ENCODE results near the gene PDE6C. TPM values are rescaled to one million over a fixed set of nuclear protein-coding genes. Genes with fewer than 3 reads are reported as not detected.

Gene PDE6C
- not detected for polyA plus RNA-seq (2013, experiment 1 of 4)
- not detected for polyA plus RNA-seq (2013, experiment 2 of 4)
- not detected for polyA plus RNA-seq (2013, experiment 3 of 4)
- not detected for polyA plus RNA-seq (2013, experiment 4 of 4)

DNA sequence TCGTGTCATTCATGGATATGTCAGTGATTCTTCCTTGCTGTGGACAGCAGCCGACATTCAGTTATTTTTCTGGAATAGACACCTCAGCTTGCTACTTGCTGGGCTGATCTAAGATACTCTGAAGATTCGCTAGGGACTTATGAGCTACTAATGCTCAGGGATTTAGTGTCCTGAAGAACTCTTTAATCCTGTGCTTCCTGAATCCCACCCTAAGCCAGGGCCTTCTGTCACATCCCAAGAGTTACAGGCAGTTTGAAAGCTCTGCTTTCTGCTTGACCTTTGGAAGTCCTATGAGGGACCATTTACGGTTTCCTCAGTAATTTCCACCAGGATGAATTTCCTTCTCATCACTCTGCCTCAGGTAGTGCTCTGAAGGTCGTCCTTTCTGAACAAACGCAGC is at the start of gene PDE6C:
PDE6C (plus strand) TSS at position 227 of the 400 bp plus-strand sequence. CDS start 189 bp downstream, outside the sequence.
- no peak within 1 kb of the TSS for H3K27ac ChIP-seq (ENCODE audit: insufficient read depth, low read depth, low read length, poor library complexity, severe bottlenecking)
- no peaks in the 10 kb centered on the region for H3K9me3 ChIP-seq (ENCODE audit: control insufficient read depth, low read length)
- no peaks in the 10 kb centered on the region for H3K36me3 ChIP-seq (ENCODE audit: control insufficient read depth, insufficient read depth, low read length)
- peaks cover 2% of the 10 kb centered on the region for H3K4me1 ChIP-seq (ENCODE audit: control insufficient read depth, insufficient read depth, low read length)
- no peak within 1 kb of the TSS for H3K4me3 ChIP-seq (ENCODE audit: insufficient read depth, low read depth, low read length)
- H3K27me3 ChIP-seq (ENCODE audit: control insufficient read depth, insufficient read depth, low read length, poor library complexity, severe bottlenecking), result no peaks in the 10 kb centered on the region
- 94 to 95% methylated on average over 6 of the region's 6 CpGs for WGBS, 2 experiments

DNA sequence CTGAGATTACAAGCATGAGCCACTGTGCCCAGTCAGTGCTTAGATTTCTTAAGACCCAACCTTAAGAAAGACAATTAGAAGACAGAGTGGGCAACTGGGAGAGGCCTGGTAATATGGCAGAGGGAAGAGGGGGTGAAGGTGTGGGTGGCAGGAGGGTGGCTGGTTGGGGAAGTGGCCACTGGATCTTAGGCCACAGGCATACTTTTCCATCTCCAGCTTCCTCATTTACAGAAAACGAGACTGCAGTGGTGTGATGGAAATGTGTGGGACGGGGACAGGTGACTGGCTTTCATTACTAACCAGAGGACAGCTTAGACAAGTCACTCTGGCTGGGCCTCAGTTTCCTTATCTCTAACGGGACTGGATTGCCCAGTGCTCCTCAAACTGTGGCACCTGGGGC is 46.9 kb upstream of the PDE6C start:
- H3K27ac ChIP-seq (ENCODE audit: insufficient read depth, low read depth, low read length, poor library complexity, severe bottlenecking), result no peak overlapping the region
- no peaks in the 10 kb centered on the region for H3K9me3 ChIP-seq (ENCODE audit: control insufficient read depth, low read length)
- H3K4me3 ChIP-seq (ENCODE audit: insufficient read depth, low read depth, low read length), result no peak overlapping the region
- H3K4me1 ChIP-seq (ENCODE audit: control insufficient read depth, insufficient read depth, low read length), result peaks cover 5% of the 10 kb centered on the region
- 81 to 94% methylated on average over 3 of the region's 3 CpGs for WGBS, 2 experiments
- no peaks in the 10 kb centered on the region for H3K36me3 ChIP-seq (ENCODE audit: control insufficient read depth, insufficient read depth, low read length)
- peaks cover 55% of the 10 kb centered on the region for H3K27me3 ChIP-seq (ENCODE audit: control insufficient read depth, insufficient read depth, low read length, poor library complexity, severe bottlenecking)

DNA sequence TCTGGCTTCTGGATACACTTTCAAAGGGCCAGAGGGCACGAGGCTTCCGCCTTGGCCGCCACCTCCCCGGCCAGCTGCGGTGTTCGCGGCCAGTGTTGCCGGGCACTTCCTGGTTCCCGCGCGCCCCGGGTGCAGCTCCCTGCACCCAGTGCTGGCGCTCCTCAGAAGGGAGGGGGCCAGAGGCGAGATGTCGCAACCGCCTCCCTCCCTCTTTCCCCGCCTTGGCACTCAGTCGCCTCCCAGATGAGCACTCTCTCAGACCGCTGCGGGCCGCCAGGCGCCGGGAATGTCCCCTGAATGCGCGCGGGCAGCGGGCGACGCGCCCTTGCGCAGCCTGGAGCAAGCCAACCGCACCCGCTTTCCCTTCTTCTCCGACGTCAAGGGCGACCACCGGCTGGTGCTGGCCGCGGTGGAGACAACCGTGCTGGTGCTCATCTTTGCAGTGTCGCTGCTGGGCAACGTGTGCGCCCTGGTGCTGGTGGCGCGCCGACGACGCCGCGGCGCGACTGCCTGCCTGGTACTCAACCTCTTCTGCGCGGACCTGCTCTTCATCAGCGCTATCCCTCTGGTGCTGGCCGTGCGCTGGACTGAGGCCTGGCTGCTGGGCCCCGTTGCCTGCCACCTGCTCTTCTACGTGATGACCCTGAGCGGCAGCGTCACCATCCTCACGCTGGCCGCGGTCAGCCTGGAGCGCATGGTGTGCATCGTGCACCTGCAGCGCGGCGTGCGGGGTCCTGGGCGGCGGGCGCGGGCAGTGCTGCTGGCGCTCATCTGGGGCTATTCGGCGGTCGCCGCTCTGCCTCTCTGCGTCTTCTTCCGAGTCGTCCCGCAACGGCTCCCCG is 45.7 kb upstream of the PDE6C start, which contains the start of gene FFAR4:
FFAR4 (plus strand) TSS at position 231 of the 842 bp plus-strand sequence; CDS start at position 287, 56 bp downstream.
- Histone ChIP-seq H3K27me3 (ENCODE audit: control insufficient read depth, insufficient read depth, low read length, poor library complexity, severe bottlenecking) (peaks cover 67% of the 10 kb centered on the region), H3K4me1 (ENCODE audit: control insufficient read depth, insufficient read depth, low read length) (peaks cover 5% of the 10 kb centered on the region), H3K27ac (ENCODE audit: insufficient read depth, low read depth, low read length, poor library complexity, severe bottlenecking) (no peak within 1 kb of the TSS), H3K9me3 (ENCODE audit: control insufficient read depth, low read length) (no peaks in the 10 kb centered on the region), H3K36me3 (ENCODE audit: control insufficient read depth, insufficient read depth, low read length) (no peaks in the 10 kb centered on the region), H3K4me3 (ENCODE audit: insufficient read depth, low read depth, low read length) (peak within 1 kb of the TSS; percentile 37)
- WGBS, 2 experiments, result 1% methylated on average over 85 of the region's 85 CpGs

- Histone ChIP-seq H3K36me3 (ENCODE audit: control insufficient read depth, insufficient read depth, low read length) (no peaks in the 10 kb centered on the region), H3K27me3 (ENCODE audit: control insufficient read depth, insufficient read depth, low read length, poor library complexity, severe bottlenecking) (peaks cover 75% of the 10 kb centered on the region), H3K4me1 (ENCODE audit: control insufficient read depth, insufficient read depth, low read length) (peaks cover 5% of the 10 kb centered on the region), H3K4me3 (ENCODE audit: insufficient read depth, low read depth, low read length) (peak overlapping the region; percentile 37), H3K27ac (ENCODE audit: insufficient read depth, low read depth, low read length, poor library complexity, severe bottlenecking) (no peak overlapping the region), H3K9me3 (ENCODE audit: control insufficient read depth, low read length) (no peaks in the 10 kb centered on the region)
- WGBS, 2 experiments, result 31 to 32% methylated on average over 33 of the region's 33 CpGs
Observed at GRCh38 chr10:93567277-93568104, 44.8 kb upstream of the PDE6C start.

GRCh38 chr10:93568105-93568390 is 44.3 kb upstream of the PDE6C start:
- no peaks in the 10 kb centered on the region for H3K36me3 ChIP-seq (ENCODE audit: control insufficient read depth, insufficient read depth, low read length)
- H3K27me3 ChIP-seq (ENCODE audit: control insufficient read depth, insufficient read depth, low read length, poor library complexity, severe bottlenecking), result peaks cover 77% of the 10 kb centered on the region
- no peak overlapping the region for H3K27ac ChIP-seq (ENCODE audit: insufficient read depth, low read depth, low read length, poor library complexity, severe bottlenecking)
- no peaks in the 10 kb centered on the region for H3K9me3 ChIP-seq (ENCODE audit: control insufficient read depth, low read length)
- H3K4me3 ChIP-seq (ENCODE audit: insufficient read depth, low read depth, low read length), result no peak overlapping the region
- H3K4me1 ChIP-seq (ENCODE audit: control insufficient read depth, insufficient read depth, low read length), result peaks cover 5% of the 10 kb centered on the region
- WGBS, 2 experiments, result 22 to 24% methylated on average over 21 of the region's 21 CpGs

- WGBS, 2 experiments, result 41 to 46% methylated on average over 3 of the region's 3 CpGs
- Histone ChIP-seq H3K9me3 (ENCODE audit: control insufficient read depth, low read length) (no peaks in the 10 kb centered on the region), H3K4me1 (ENCODE audit: control insufficient read depth, insufficient read depth, low read length) (peaks cover 5% of the 10 kb centered on the region), H3K27me3 (ENCODE audit: control insufficient read depth, insufficient read depth, low read length, poor library complexity, severe bottlenecking) (peaks cover 73% of the 10 kb centered on the region), H3K27ac (ENCODE audit: insufficient read depth, low read depth, low read length, poor library complexity, severe bottlenecking) (no peak overlapping the region), H3K36me3 (ENCODE audit: control insufficient read depth, insufficient read depth, low read length) (no peaks in the 10 kb centered on the region), H3K4me3 (ENCODE audit: insufficient read depth, low read depth, low read length) (no peak overlapping the region)
Observed at GRCh38 chr10:93570383-93570782, 42.0 kb upstream of the PDE6C start.

DNA sequence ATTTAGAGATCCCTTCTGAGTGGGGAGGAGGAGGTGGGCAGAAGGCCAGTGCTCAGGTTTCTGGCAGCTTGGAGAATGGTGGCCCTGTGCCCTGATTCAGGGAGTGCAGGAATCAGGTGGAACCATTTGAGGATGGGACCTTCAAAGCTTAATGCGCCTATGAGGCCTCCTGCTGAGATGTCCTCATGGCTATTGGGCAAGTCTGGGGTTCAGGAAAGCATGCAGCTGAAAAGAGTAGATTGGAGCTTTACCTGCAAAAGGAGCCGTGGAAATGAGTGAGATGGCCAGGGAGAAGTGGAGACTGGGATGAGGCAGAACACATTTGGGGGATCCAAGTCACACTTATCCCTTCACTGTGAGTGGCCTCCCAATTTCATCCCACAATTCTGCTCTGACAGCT is 39.7 kb upstream of the PDE6C start:
- H3K27me3 ChIP-seq (ENCODE audit: control insufficient read depth, insufficient read depth, low read length, poor library complexity, severe bottlenecking), result peaks cover 50% of the 10 kb centered on the region
- no peaks in the 10 kb centered on the region for H3K4me1 ChIP-seq (ENCODE audit: control insufficient read depth, insufficient read depth, low read length)
- H3K27ac ChIP-seq (ENCODE audit: insufficient read depth, low read depth, low read length, poor library complexity, severe bottlenecking), result no peak overlapping the region
- no peak overlapping the region for H3K4me3 ChIP-seq (ENCODE audit: insufficient read depth, low read depth, low read length)
- WGBS, 2 experiments, result 93 to 95% methylated on average over 2 of the region's 2 CpGs
- H3K9me3 ChIP-seq (ENCODE audit: control insufficient read depth, low read length), result no peaks in the 10 kb centered on the region
- H3K36me3 ChIP-seq (ENCODE audit: control insufficient read depth, insufficient read depth, low read length), result no peaks in the 10 kb centered on the region

DNA sequence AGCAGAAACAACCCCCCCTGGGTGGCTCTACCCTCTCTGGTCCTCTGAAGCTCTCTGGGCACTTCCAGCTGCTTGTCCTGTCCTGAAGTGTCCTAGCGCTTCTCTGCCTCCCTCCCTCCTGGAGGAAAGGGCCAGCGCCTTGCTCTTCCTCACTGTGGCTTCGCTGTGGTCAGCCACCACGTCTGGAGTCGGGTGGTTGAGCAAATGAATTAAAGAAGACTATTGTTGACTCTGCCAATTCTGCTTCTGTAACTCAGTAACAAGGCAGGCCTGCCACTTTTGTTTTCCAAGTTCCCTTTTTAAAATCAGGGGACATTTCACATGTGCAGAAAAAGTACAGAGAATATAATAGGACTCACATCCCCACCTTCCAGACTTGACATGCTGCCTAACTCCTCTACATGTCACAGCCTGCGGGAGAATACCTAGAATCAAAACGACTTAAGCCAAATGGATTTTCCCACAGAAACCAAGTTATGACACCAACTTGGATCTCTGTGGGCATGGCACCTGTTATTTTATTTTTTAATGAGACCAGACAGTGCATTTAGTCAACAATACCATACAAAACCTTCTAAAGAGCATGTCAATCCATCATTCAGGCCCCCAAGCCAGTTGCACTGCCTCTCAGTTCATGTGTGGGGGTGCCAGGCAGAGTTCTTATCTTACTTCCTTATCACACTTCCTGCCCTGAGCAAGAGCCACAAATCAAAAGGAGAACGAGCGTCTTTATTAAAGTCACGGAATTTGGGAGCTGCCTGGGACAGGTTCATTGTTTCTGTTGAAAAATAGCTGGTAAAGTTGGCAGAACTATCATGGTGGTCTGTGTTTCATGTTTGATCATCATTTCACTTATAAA is 39.1 kb upstream of the PDE6C start:
- H3K36me3 ChIP-seq (ENCODE audit: control insufficient read depth, insufficient read depth, low read length), result no peaks in the 10 kb centered on the region
- WGBS, 2 experiments, result 82 to 87% methylated on average over 10 of the region's 10 CpGs
- no peak overlapping the region for H3K4me3 ChIP-seq (ENCODE audit: insufficient read depth, low read depth, low read length)
- no peak overlapping the region for H3K27ac ChIP-seq (ENCODE audit: insufficient read depth, low read depth, low read length, poor library complexity, severe bottlenecking)
- peaks cover 44% of the 10 kb centered on the region for H3K27me3 ChIP-seq (ENCODE audit: control insufficient read depth, insufficient read depth, low read length, poor library complexity, severe bottlenecking)
- no peaks in the 10 kb centered on the region for H3K4me1 ChIP-seq (ENCODE audit: control insufficient read depth, insufficient read depth, low read length)
- no peaks in the 10 kb centered on the region for H3K9me3 ChIP-seq (ENCODE audit: control insufficient read depth, low read length)

DNA sequence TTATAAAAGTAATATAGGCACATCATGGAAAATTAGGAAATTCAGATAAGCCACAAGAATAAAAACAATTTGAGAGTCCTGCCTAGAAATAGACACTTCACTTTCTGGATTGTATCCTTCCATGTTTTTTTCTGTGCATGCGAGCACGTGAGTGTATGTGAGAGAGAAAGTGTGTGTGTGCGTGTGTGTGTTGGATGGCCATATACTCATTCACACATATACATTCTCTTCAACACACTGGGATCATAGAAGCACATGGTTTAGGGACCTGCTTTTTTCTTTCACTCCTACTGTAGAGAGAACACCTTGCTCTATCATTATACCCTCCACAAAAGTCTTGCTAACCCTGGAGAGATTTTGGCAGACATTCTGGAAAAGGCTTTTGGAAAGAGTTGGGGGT is 38.4 kb upstream of the PDE6C start:
- no peak overlapping the region for H3K27ac ChIP-seq (ENCODE audit: insufficient read depth, low read depth, low read length, poor library complexity, severe bottlenecking)
- H3K4me1 ChIP-seq (ENCODE audit: control insufficient read depth, insufficient read depth, low read length), result no peaks in the 10 kb centered on the region
- no peaks in the 10 kb centered on the region for H3K36me3 ChIP-seq (ENCODE audit: control insufficient read depth, insufficient read depth, low read length)
- H3K27me3 ChIP-seq (ENCODE audit: control insufficient read depth, insufficient read depth, low read length, poor library complexity, severe bottlenecking), result peaks cover 37% of the 10 kb centered on the region
- no peaks in the 10 kb centered on the region for H3K9me3 ChIP-seq (ENCODE audit: control insufficient read depth, low read length)
- WGBS, 2 experiments, result 94% methylated on average over 2 of the region's 3 CpGs; no CpG with 5 or more reads in 1 of the 2 experiments
- no peak overlapping the region for H3K4me3 ChIP-seq (ENCODE audit: insufficient read depth, low read depth, low read length)

Data from ectodermal cell (in vitro differentiated cells).